ENCODE measurements around the gene ZNF491.
"Not testable (repeated sequence)": the region's sequence is repeated elsewhere in the genome, so short reads cannot be mapped to it uniquely, and the experiment has no call there.

ZNF491 gene

GRCh38 chr19:11798391-11799330 lies at the start of gene ZNF491:
ZNF491 (plus strand) TSS chr19:11798523; CDS start chr19:11805954, 7,431 bp downstream.
- peak; percentile 92 for DNase-seq (ENCODE audit: low read depth)

- no peak for DNase-seq (ENCODE audit: low read depth)
These were observed 48.6 kb upstream of the ZNF491 start for GRCh38 chr19:11749751-11750150.

GRCh38 chr19:11752244-11752736 lies 46.0 kb upstream of the ZNF491 start:
- no peak for DNase-seq (ENCODE audit: low read depth)

DNA sequence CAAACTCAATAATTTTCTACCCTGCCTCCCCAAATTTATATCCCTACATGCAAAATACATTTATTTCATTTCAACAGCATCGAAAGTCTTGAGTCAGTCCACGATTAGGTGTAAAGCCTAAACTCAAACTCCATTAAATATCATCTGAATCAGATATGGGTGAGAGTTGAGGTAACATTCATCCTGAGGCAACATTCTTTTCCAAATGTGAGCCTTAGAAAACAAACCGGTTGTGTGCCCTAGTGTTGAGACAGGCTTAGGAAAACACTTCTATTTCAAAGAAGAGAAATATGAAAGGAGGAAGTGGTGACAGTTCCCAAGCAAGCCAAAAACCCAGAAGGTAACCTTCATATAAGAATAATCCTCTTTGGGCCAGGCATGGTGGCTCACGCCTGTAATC lies 43.7 kb upstream of the ZNF491 start:
- DNase-seq (ENCODE audit: low read depth), result no peak

GRCh38 chr19:11756965-11757364 lies 41.4 kb upstream of the ZNF491 start:
- DNase-seq (ENCODE audit: low read depth), result no peak

DNA sequence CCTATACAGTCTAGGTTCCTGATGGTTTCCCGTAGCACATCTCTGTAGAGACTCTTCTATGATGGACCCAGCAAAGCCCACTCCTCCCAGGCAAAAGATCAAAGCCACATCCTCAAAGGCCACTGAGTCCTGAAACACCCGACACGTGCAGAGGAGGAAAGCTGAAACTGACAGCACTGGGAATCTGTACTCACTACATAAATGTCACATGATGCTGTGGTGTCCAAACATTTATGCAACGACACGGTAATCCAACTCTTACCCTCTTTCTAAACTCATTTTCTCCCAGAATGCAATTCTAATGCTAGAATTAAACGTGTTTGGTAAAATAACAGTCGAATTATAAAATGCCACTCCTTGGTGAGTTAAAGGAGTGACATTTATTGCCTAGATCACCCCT lies 38.5 kb upstream of the ZNF491 start:
- DNase-seq (ENCODE audit: low read depth), result no peak

- no peak for DNase-seq (ENCODE audit: low read depth)
These were observed 35.2 kb upstream of the ZNF491 start for GRCh38 chr19:11763117-11763516.

DNA sequence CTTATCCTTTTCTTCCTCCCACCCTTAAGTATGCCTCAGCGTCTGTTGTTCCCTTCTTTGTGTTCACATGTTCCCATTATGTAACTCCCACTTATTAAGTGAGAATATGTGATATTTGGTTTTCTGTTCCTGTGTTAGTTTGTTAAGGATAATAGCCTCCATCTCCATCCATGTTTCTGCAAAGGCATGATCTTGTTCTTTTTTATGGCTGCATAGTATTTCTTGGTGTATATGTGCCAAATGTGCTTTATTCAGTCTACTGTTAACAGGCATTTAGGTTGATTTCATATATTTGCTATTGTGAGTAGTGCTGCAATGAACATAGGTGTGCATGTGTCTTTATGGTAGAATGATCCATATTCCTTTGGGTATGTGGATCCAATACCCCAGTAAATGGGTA lies 34.7 kb upstream of the ZNF491 start:
- DNase-seq (ENCODE audit: low read depth), result no peak

DNA sequence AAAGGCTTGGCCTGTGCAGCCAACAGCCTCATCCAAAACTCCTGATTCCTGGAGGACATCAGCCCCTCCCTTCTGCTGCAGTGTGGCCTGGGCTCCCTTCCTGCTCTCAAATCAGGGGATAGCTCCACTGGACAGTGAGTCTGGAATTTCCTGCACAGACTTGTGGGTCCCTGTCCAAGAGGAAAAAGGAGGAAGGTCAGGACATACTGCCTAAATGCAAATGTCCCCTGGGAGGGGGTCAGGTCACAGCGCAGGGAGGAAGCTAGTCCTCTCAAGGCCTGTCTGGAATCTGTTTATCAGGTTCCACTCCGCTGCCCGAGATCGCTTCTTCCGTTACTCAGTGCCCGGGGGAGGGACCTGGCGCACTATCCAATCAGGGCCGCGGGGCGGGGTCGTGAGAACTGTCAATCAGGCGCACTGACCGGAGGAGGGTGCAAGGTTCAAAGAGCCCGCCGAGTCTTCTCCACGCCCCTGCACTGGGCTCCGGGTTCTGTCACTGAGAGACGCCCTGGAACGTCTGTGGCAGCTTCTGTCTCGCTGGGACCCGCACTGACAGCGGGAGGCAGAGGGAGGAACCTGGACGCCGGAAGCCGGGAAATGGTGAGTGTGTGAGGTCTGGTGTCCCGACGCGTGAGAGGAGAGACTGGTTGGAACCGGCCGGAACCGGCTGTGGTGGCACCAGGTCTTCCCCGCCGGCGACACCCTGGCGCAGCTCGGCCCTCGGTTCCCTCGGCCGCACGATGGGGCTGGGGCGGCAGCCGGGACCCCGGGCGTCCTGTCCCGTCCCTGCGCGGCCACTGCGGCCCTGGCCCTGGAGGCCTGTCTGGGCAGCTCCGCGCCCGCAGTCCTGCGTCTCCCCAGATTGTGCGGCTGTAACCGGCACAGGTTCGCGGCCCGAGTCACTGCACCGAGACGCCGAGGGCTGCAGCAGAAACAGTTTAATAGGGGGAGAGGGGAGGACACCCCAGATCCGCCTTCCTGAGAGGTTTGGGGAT lies 31.4 kb upstream of the ZNF491 start, which contains the start of gene ZNF441:
Gene ZNF441 (plus strand): TSS at position 404 of the 995 bp plus-strand sequence. CDS start 194 bp downstream, at position 598.
- peak; percentile 96 for DNase-seq (ENCODE audit: low read depth)

GRCh38 chr19:11767633-11768133 lies 30.6 kb upstream of the ZNF491 start:
- DNase-seq (ENCODE audit: low read depth), result peak; percentile 51

DNA sequence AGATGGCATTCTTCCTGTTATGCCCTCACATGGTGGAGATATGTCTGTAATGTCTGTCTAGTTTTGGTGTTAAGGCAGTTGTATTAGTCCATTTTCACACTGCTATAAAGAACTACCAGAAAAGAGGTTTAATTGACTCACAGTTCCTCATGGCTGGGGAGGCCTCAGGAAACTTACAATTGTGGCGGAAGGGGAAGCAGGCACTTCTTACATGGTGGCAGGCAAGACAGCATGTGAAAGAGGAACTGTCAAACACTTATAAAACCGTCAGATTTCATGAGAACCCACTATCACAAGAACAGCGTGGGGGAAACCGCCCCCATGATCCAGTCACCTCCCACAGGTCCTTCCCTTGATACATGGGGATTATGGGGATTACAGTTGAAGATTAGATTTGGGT lies 28.3 kb upstream of the ZNF491 start:
- DNase-seq (ENCODE audit: low read depth), result no peak

DNA sequence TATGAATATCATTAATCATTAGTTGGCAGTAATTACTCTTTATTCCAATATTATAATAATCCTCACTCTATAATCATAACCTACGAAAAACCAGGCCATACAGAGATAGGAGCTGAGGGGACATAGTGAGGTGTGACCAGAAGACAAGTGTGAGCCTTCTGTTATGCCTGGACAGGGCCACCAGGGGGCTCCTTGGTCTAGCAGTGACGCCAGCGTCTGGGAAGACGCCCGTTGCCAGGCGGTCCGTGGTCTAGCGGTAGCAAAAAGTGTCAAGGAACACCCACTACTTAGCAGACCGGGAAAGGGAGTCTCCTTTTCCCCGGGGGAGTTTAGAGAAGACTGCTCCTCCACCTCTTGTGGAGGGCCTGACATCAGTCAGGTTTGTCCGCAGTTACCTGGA lies 26.8 kb upstream of the ZNF491 start:
- DNase-seq (ENCODE audit: low read depth), result not testable (repeated sequence)

DNA sequence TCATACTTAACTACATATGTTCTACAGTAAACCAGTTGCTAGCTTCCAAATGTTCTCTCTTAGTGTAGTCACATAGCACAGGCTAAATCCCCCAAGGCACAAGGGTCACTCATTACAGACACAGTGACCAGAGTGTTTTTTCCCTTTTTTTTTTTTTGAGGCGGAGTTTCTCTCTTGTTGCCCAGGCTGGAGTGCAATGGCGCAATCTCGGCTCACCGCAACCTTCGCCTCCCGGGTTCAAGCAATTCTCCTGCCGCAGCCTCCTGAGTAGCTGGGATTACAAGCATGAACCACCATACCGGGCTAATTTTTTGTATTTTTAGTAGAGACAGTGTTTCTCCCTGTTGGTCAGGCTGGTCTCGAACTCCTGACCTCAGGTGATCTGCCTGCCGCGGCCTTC lies 21.7 kb upstream of the ZNF491 start:
- not testable (repeated sequence) for DNase-seq (ENCODE audit: low read depth)

GRCh38 chr19:11780431-11781020 lies 17.8 kb upstream of the ZNF491 start:
- no peak for DNase-seq (ENCODE audit: low read depth)

DNA sequence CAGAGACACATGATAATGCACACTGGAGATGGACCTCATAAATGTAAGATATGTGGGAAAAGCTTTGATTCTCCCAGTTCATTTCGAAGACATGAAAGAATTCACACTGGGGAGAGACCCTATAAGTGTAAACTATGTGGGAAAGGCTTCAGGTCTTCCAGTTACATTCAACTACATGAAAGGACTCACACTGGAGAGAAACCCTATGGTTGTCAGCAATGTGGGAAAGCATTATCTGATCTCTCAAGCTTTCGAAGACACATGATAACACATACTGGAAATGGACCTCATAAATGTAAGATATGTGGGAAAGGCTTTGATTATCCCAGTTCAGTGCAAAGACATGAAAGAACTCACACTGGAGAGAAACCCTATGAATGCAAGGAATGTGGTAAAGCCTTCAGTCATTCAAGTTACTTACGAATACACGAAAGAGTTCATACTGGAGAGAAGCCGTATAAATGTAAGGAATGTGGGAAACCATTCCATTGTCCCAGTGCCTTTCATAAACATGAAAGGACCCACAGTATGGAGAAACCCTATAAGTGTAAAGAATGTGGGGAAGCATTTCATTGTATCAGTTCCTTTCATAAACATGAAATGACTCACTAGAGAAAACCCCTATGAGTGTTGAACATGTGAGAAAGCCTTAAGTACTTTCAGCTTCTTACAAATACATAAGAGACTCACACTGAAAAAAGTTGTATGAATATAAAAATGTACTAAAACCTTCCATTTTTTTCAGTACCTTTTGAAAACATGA lies 16.8 kb upstream of the ZNF491 start:
- peak; percentile 21 for DNase-seq (ENCODE audit: low read depth)

DNA sequence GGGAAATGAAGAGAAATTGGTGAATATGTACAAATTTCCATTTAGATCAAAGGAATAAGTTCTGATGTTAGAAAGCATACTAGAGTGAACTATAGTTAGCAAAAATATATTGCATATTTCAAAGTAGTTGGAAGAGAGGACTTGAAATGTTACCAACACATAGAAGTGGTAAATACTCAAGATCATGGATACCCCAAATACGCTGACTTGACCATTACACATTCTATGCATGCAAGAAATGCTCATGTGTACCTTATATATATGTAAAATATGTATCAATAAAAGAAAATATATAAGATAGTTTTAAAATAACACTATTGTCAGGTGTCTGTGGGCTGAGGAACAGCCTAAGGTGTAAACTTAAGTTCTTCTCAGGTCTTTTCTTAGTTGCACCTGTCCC lies 14.6 kb upstream of the ZNF491 start:
- no peak for DNase-seq (ENCODE audit: low read depth)

GRCh38 chr19:11784356-11784755 lies 14.0 kb upstream of the ZNF491 start:
- no peak for DNase-seq (ENCODE audit: low read depth)

GRCh38 chr19:11787536-11787935 lies 10.8 kb upstream of the ZNF491 start:
- no peak for DNase-seq (ENCODE audit: low read depth)

GRCh38 chr19:11792942-11793341 lies 5.4 kb upstream of the ZNF491 start:
- no peak for DNase-seq (ENCODE audit: low read depth)

- peak; percentile 91 for DNase-seq (ENCODE audit: low read depth)
These were observed 832 bp upstream of the ZNF491 start for GRCh38 chr19:11797491-11797890.

Measured in ELR (cell line).